SK-N-SH (cell line): ENCODE results near the gene ANKRD44. TPM values are rescaled to one million over a fixed set of nuclear protein-coding genes. Genes with fewer than 3 reads are reported as not detected.

Experiments
- CTCF ChIA-PET: fragments of 300-600, 350-600 bp; formaldehyde crosslinking; extraction: SDS; loops from one replicate; lab custom pipeline; 2021; lab: Yijun Ruan, JAX
- POLR2A ChIA-PET: fragments of 350-600 bp; sonication (Branson Sonifier 250); formaldehyde crosslinking; extraction: SDS; loops from one replicate; lab custom pipeline; 2020; ENCODE audit warnings: antibody characterized with exemption, inconsistent platforms; lab: Yijun Ruan, JAX
- DNase-seq: peaks from one replicate; pipeline ENCODE4 v3.0.0; 2012
- H2AFZ ChIP-seq: fragments of 200-600 bp; sonication (generic); 2 replicates; pipeline ENCODE4 v1.8.1; 2016; ENCODE audit warnings: antibody characterized with exemption, mild to moderate bottlenecking, low read depth
- H3F3A ChIP-seq: fragments of 200-600 bp; sonication (generic); replicated peaks from 2 replicates; pipeline ENCODE3; 2016; ENCODE audit warnings: antibody characterized with exemption, mild to moderate bottlenecking; ENCODE audit not compliant: insufficient read depth
- H3K27ac ChIP-seq, 2 experiments: fragments of 200-500 bp in 1 of 2; fragments of 200-600 bp in 1 of 2; sonication (Bioruptor generic) in 1 of 2; sonication (generic), shearing (Covaris generic) in 1 of 2; 2 replicates each; pipeline versions ENCODE4 v1.5.1 to v1.6.1; 2014 to 2016; ENCODE audit warnings: low read depth in 2 of 2, inconsistent platforms in 1 of 2, low read length in 1 of 2, mild to moderate bottlenecking in 1 of 2, mixed read lengths in 1 of 2
- H3K27me3 ChIP-seq: fragments of 200-600 bp; sonication (generic), shearing (Covaris generic); 2 replicates; pipeline ENCODE4 v1.6.1; 2016; ENCODE audit warnings: mixed run types; ENCODE audit not compliant: insufficient read depth
- H3K36me3 ChIP-seq, 2 experiments: fragments of 200-500 bp in 1 of 2; fragments of 200-600 bp in 1 of 2; sonication (Bioruptor generic) in 1 of 2; sonication (generic) in 1 of 2; replicated peaks in 1 of 2; 2 replicates each; pipeline versions ENCODE3 to v1.5.1; 2014 to 2016; ENCODE audit warnings: low read length in 1 of 2, mild to moderate bottlenecking in 1 of 2; ENCODE audit not compliant: insufficient read depth in 2 of 2, control insufficient read depth in 1 of 2
- H3K4me1 ChIP-seq, 2 experiments: fragments of 200-500 bp in 1 of 2; fragments of 200-600 bp in 1 of 2; sonication (Bioruptor generic) in 1 of 2; sonication (generic), shearing (Covaris generic) in 1 of 2; 2 replicates each; pipeline versions ENCODE4 v1.5.1 to v1.6.1; 2014 to 2016; ENCODE audit warnings: low read depth in 1 of 2, low read length in 1 of 2, mixed run types in 1 of 2; ENCODE audit not compliant: insufficient read depth in 2 of 2, control insufficient read depth in 1 of 2
- H3K4me2 ChIP-seq: fragments of 200-600 bp; sonication (generic), shearing (Covaris generic); 2 replicates; pipeline ENCODE4 v1.6.1; 2017; ENCODE audit warnings: mixed run types
- H3K4me3 ChIP-seq, 2 experiments: fragments of 200-500 bp in 1 of 2; fragments of 200-600 bp in 1 of 2; sonication (Bioruptor generic) in 1 of 2; sonication (generic), shearing (Covaris generic) in 1 of 2; 2 replicates each; pipeline versions ENCODE4 v1.5.1 to v1.8.1; 2014 to 2016; ENCODE audit warnings: low read depth in 2 of 2, inconsistent platforms in 1 of 2, low read length in 1 of 2, mild to moderate bottlenecking in 1 of 2, mixed read lengths in 1 of 2, moderate library complexity in 1 of 2
- H3K79me2 ChIP-seq: fragments of 200-600 bp; sonication (generic); 2 replicates; pipeline ENCODE4 v1.8.1; 2017; ENCODE audit warnings: mild to moderate bottlenecking; ENCODE audit not compliant: insufficient read depth
- H3K9ac ChIP-seq: fragments of 200-600 bp; sonication (generic); 2 replicates; pipeline ENCODE4 v1.6.1; 2017; ENCODE audit warnings: mixed run types
- H3K9me2 ChIP-seq: fragments of 200-600 bp; sonication (generic); 2 replicates; pipeline ENCODE4 v1.6.1; 2017; ENCODE audit warnings: mixed run types
- H3K9me3 ChIP-seq: fragments of 200-600 bp; sonication (generic); 2 replicates; pipeline ENCODE4 v1.6.1; 2017; ENCODE audit warnings: mixed run types, mild to moderate bottlenecking, moderate library complexity
- H4K20me1 ChIP-seq: fragments of 200-600 bp; sonication (generic); 2 replicates; pipeline ENCODE4 v1.6.1; 2017; ENCODE audit warnings: mild to moderate bottlenecking, mixed run types; ENCODE audit not compliant: insufficient read depth
- EP300 ChIP-seq, 2 experiments: IDR thresholded peaks; 2 replicates each; pipeline versions ENCODE4 v1.4.0 to v1.6.1; 2012; ENCODE audit warnings: borderline replicate concordance in 1 of 2, low read depth in 1 of 2, low read length in 1 of 2
- FOSL2 ChIP-seq: IDR thresholded peaks from 2 replicates; pipeline ENCODE4 v1.4.0; 2012; ENCODE audit warnings: low read depth, mild to moderate bottlenecking, moderate library complexity, borderline replicate concordance
- FOXJ3 ChIP-seq: sonication (generic); formaldehyde crosslinking; IDR thresholded peaks from 2 replicates; pipeline ENCODE4 v1.5.1; 2020; ENCODE audit warnings: mild to moderate bottlenecking, missing genetic modification reagents
- FOXM1 ChIP-seq: IDR thresholded peaks from 2 replicates; pipeline ENCODE4 v1.4.0; 2012; ENCODE audit warnings: low read depth, mild to moderate bottlenecking
- GATA2 ChIP-seq: sonication (generic); formaldehyde crosslinking; IDR thresholded peaks from 2 replicates; pipeline ENCODE4 v1.5.0; 2020; ENCODE audit warnings: mild to moderate bottlenecking, missing genetic modification reagents
- MXI1 ChIP-seq: IDR thresholded peaks from 2 replicates; pipeline ENCODE4 v1.6.1; 2012; ENCODE audit warnings: mild to moderate bottlenecking, low read depth, low read length, improper control_type of control experiment
- POLR2AphosphoS5 ChIP-seq: IDR thresholded peaks from 2 replicates; pipeline ENCODE4 v1.6.1; 2012; ENCODE audit warnings: low read depth, low read length
- RAD21 ChIP-seq: IDR thresholded peaks from 2 replicates; pipeline ENCODE4 v1.6.1; 2012; ENCODE audit warnings: mild to moderate bottlenecking, low read length
- RCOR1 ChIP-seq: fragments of 150-350 bp; IDR thresholded peaks from 2 replicates; pipeline ENCODE4 v1.6.1; 2017; ENCODE audit warnings: antibody characterized with exemption, low read length
- RFX5 ChIP-seq: IDR thresholded peaks from 2 replicates; pipeline ENCODE4 v1.6.1; 2012; ENCODE audit warnings: mild to moderate bottlenecking, improper control_type of control experiment, low read length
- RXRA ChIP-seq: IDR thresholded peaks from 2 replicates; pipeline ENCODE4 v1.4.0; 2012; ENCODE audit warnings: low read depth, mild to moderate bottlenecking, borderline replicate concordance
- SIN3A ChIP-seq: IDR thresholded peaks from 2 replicates; pipeline ENCODE4 v1.6.1; 2012; ENCODE audit warnings: low read depth, mild to moderate bottlenecking, low read length, moderate library complexity, borderline replicate concordance
- SMC3 ChIP-seq: IDR thresholded peaks from 2 replicates; pipeline ENCODE4 v1.6.1; 2012; ENCODE audit warnings: low read depth, low read length, improper control_type of control experiment
- whole genome bisulfite sequencing: methylation state at CpG from one replicate; pipeline ENCODE4 v1.1.6; 2017; ENCODE audit warnings: low lambda C conversion rate; 5-methylcytosine and 5-hydroxymethylcytosine counted together
- polyA plus RNA-seq, 3 experiments: library from polyadenylated mRNA; depleted of rRNA; stranded (reverse); fragments of >200 nt; gene quantifications; 2 replicates each; pipeline ENCODE4 v1.2.3, GENCODE V29; 2012
- TF ChIP-seq, protein P1 (sequence below): IDR thresholded peaks from 2 replicates; pipeline ENCODE4 v1.4.0; 2012; ENCODE audit warnings: low read depth, borderline replicate concordance
- TF ChIP-seq, protein P2 (sequence below): IDR thresholded peaks from 2 replicates; pipeline ENCODE4; 2012
- TF ChIP-seq, protein P3 (sequence below): IDR thresholded peaks from 2 replicates; pipeline ENCODE4 v1.4.0; 2012; ENCODE audit warnings: low read depth, borderline replicate concordance

Gene ANKRD44
- polyA plus RNA-seq, 1 of the 3 experiments (the other 2 are of a cell fraction), result 12.5 TPM

DNA sequence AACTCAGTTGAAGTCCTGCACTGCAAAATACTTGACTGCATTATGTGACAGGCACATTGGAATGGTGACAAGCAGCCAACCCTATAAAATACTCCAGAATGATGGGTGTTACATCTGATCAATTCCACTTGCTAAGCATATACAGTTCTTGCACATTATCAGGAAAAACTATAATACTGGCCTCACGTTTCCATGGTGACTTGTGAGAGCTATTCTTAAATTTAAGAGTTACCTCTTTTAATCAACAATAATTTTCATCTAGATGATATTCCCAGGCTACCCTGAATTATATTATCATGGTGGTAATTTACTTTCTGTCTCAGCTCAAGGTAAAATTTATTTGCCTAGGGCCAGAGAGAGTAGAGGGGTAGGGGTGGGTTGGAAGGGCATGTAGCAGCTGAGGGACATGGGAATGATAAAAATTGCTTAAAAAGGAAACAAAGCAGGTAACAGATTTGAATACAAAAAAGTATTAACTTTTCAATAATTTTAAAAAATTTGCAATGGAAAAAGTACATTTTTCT is 251.7 kb downstream of the ANKRD44 start:
- 67% methylated on average over 1 of the region's 1 CpG for WGBS
- CTCF ChIA-PET, result interaction anchor here (0.9 to 2.4 kb wide), 10 partner anchors 13 to 319 kb away, joined by 3 to 9 read pairs (median 6); no protein-coding TSS in a partner anchor
- Histone ChIP-seq H3K9me2 (no peaks in the 10 kb centered on the region), H3F3A (no peaks in the 10 kb centered on the region), H3K4me1 (peaks cover 0 to 28% of the 10 kb centered on the region in 2 experiments; a peak in 3 of 4 replicates), H3K79me2 (no peaks in the 10 kb centered on the region)
- TF ChIP-seq MXI1 (peak; percentile 47; the same call in 1 of the 2 replicates), EP300 (IDR thresholded peaks at IDR 0.05; ENCODE audit: borderline replicate concordance in 1 of 2, low read depth in 1 of 2, low read length in 1 of 2) (peak in 1 of 2 experiments; percentile 75; a peak in 1 of 4 replicates), GATA2 (CRISPR knock-in tag) (peak; percentile 76), RAD21 (no peak; the same call in 1 of the 2 replicates), SMC3 (no peak), FOXJ3 (CRISPR knock-in tag) (0 out of 2 replicates have a peak, but pooled peaks have one; percentile 40)
- TF ChIP-seq, all 33 proteins: peak for 4
- Histone ChIP-seq H3K4me3 (no peak overlapping the region), H3K27me3 (no peaks in the 10 kb centered on the region), H2AFZ (no peak overlapping the region), H4K20me1 (no peaks in the 10 kb centered on the region), H3K36me3 (peaks cover 5 to 6% of the 10 kb centered on the region in 2 experiments), H3K27ac (peak overlapping the region in 1 of 2 experiments; percentile 97; a peak in 2 of 4 replicates), H3K4me2 (no peak overlapping the region), H3K9me3 (peaks cover 12% of the 10 kb centered on the region; the same call in 1 of the 2 replicates), H3K9ac (no peak overlapping the region)
- peak; percentile 23 for DNase-seq
- POLR2A ChIA-PET, result interaction anchor here (0.6 to 0.9 kb wide), 2 partner anchors 14 to 32 kb away, joined by 3 to 4 read pairs; no protein-coding TSS in a partner anchor

DNA sequence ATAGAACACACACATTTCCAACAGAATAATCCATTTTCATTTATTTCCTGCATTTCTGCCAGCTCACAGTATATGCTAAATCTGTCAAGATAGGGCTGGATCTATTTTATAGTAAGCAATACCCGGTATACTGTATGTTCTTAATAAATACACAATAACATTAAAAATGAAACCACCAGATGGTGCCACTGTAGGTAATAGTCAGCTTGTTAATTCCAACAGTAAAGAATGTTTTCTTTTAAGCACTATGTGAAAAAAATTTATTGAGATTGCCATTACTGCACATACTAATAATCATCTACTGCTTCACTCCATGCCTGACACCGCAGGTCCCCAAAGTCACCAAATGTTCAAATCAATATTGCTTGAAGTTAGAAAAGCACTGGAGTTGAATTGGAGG is 252.6 kb downstream of the ANKRD44 start:
- TF ChIP-seq RAD21 (peak; percentile 28), EP300 (IDR thresholded peaks at IDR 0.05; ENCODE audit: borderline replicate concordance in 1 of 2, low read depth in 1 of 2, low read length in 1 of 2) (no peak)
- Histone ChIP-seq H4K20me1 (no peaks in the 10 kb centered on the region), H3K27me3 (no peaks in the 10 kb centered on the region), H2AFZ (no peak overlapping the region), H3K79me2 (no peaks in the 10 kb centered on the region), H3K9me3 (peaks cover 12% of the 10 kb centered on the region; the same call in 1 of the 2 replicates), H3K9ac (no peak overlapping the region), H3K4me1 (peaks cover 0 to 32% of the 10 kb centered on the region in 2 experiments; a peak in 3 of 4 replicates), H3K27ac (peak overlapping the region in 1 of 2 experiments; percentile 97; a peak in 2 of 4 replicates), H3K4me2 (no peak overlapping the region), H3K9me2 (no peaks in the 10 kb centered on the region), H3K4me3 (no peak overlapping the region), H3K36me3 (peaks cover 5 to 6% of the 10 kb centered on the region in 2 experiments), H3F3A (no peaks in the 10 kb centered on the region)
- CTCF ChIA-PET, result interaction anchor here (0.8 to 2.4 kb wide), 11 partner anchors 12 to 122 kb away, joined by 3 to 9 read pairs (median 3); no protein-coding TSS in a partner anchor
- DNase-seq, result no peak
- 93% methylated on average over 2 of the region's 2 CpGs for WGBS
- POLR2A ChIA-PET, result no interaction called here

DNA sequence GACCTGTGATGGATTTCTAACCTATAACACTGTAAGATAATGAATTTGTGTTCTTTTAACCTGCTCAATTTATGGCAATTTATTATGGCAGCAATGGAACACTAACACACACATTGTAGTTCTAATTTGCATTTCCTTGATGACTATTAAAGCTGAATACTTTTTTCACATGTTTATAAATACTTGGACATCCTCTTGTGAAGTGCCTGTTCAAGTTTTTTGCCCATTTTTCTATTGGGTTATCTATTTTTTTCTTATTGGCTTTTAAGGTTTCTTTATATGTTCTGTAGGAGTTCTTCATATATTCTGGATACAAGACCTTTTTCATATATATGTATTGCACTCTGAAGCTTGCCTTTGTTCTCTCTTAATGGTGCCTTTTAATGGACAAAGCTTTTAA is 255.5 kb downstream of the ANKRD44 start:
- no peak overlapping the region for H3K4me2 ChIP-seq
- no peak overlapping the region for H3K27ac ChIP-seq
- no peaks in the 10 kb centered on the region for H3K27me3 ChIP-seq
- H3K9me3 ChIP-seq, result peaks cover 12% of the 10 kb centered on the region; the same call in 1 of the 2 replicates
- POLR2A ChIA-PET, result no interaction called here
- no peak overlapping the region for H2AFZ ChIP-seq
- TF ChIP-seq RXRA (no peak), POLR2AphosphoS5 (no peak), SMC3 (no peak), RFX5 (no peak), SIN3A (no peak), FOXM1 (no peak), FOSL2 (no peak), RCOR1 (no peak)
- TF ChIP-seq, protein P1, sequence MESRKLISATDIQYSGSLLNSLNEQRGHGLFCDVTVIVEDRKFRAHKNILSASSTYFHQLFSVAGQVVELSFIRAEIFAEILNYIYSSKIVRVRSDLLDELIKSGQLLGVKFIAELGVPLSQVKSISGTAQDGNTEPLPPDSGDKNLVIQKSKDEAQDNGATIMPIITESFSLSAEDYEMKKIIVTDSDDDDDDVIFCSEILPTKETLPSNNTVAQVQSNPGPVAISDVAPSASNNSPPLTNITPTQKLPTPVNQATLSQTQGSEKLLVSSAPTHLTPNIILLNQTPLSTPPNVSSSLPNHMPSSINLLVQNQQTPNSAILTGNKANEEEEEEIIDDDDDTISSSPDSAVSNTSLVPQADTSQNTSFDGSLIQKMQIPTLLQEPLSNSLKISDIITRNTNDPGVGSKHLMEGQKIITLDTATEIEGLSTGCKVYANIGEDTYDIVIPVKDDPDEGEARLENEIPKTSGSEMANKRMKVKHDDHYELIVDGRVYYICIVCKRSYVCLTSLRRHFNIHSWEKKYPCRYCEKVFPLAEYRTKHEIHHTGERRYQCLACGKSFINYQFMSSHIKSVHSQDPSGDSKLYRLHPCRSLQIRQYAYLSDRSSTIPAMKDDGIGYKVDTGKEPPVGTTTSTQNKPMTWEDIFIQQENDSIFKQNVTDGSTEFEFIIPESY, result no peak
- TF ChIP-seq, protein P2, sequence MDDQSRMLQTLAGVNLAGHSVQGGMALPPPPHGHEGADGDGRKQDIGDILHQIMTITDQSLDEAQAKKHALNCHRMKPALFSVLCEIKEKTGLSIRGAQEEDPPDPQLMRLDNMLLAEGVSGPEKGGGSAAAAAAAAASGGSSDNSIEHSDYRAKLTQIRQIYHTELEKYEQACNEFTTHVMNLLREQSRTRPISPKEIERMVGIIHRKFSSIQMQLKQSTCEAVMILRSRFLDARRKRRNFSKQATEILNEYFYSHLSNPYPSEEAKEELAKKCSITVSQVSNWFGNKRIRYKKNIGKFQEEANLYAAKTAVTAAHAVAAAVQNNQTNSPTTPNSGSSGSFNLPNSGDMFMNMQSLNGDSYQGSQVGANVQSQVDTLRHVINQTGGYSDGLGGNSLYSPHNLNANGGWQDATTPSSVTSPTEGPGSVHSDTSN, result no peak
- TF ChIP-seq, protein P3, sequence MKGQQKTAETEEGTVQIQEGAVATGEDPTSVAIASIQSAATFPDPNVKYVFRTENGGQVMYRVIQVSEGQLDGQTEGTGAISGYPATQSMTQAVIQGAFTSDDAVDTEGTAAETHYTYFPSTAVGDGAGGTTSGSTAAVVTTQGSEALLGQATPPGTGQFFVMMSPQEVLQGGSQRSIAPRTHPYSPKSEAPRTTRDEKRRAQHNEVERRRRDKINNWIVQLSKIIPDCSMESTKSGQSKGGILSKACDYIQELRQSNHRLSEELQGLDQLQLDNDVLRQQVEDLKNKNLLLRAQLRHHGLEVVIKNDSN, result no peak
- CTCF ChIA-PET, result interaction anchor here (0.8 kb wide), 1 partner anchor 21 kb away, joined by 4 read pairs; no protein-coding TSS in a partner anchor
- no peaks in the 10 kb centered on the region for H4K20me1 ChIP-seq
- H3F3A ChIP-seq, result no peaks in the 10 kb centered on the region
- DNase-seq, result no peak
- H3K79me2 ChIP-seq, result no peaks in the 10 kb centered on the region
- no peaks in the 10 kb centered on the region for H3K9me2 ChIP-seq
- H3K4me1 ChIP-seq, result peaks cover 0 to 34% of the 10 kb centered on the region in 2 experiments; a peak in 3 of 4 replicates
- H3K4me3 ChIP-seq, result no peak overlapping the region; a peak in 1 of 4 replicates
- H3K9ac ChIP-seq, result no peak overlapping the region
- peaks cover 3 to 6% of the 10 kb centered on the region in 2 experiments for H3K36me3 ChIP-seq
